Activated CD8-positive, alpha-beta memory T cell treated with anti-CD3 and anti-CD28 coated beads, Interleukin-2, amount 50 U/mL, for 24 hours (primary cell): Measurements from ENCODE around the gene FREY1.
"Not testable (repeated sequence)": the region's sequence is repeated elsewhere in the genome, so short reads cannot be mapped to it uniquely, and the experiment has no call there.

ENCODE experiments used
- DNase-seq: peaks from one replicate; pipeline ENCODE4 v3.0.0-alpha.2; 2020; ENCODE audit errors: extremely low read depth

FREY1 gene

GRCh38 chr11:45913942-45914635, 7.0 kb upstream of the FREY1 start:
- DNase-seq: no peak

- DNase-seq: no peak
Measured at GRCh38 chr11:45913514-45913913, 6.4 kb upstream of the FREY1 start.

- no peak for DNase-seq
Measured at GRCh38 chr11:45910623-45911022, 3.6 kb upstream of the FREY1 start.

- no peak for DNase-seq
Measured at GRCh38 chr11:45909594-45910475, 2.8 kb upstream of the FREY1 start.

GRCh38 chr11:45907911-45908370, 870 bp upstream of the FREY1 start:
- no peak for DNase-seq

GRCh38 chr11:45906096-45906682, 882 bp downstream of the FREY1 start:
- DNase-seq: no peak

GRCh38 chr11:45905576-45905975, 1.5 kb downstream of the FREY1 start:
- DNase-seq: not testable (repeated sequence)

GRCh38 chr11:45905095-45905494, 2.0 kb downstream of the FREY1 start:
- DNase-seq: no peak

- DNase-seq: no peak
Measured at GRCh38 chr11:45904309-45904915, 2.7 kb downstream of the FREY1 start.

GRCh38 chr11:45902452-45903380, 4.4 kb downstream of the FREY1 start:
- no peak for DNase-seq

- no peak for DNase-seq
Measured at GRCh38 chr11:45901626-45902025, 5.4 kb downstream of the FREY1 start.

GRCh38 chr11:45900916-45901617, 6.0 kb downstream of the FREY1 start:
- no peak for DNase-seq

- DNase-seq: not testable (repeated sequence)
Measured at GRCh38 chr11:45900175-45900800, 6.8 kb downstream of the FREY1 start.

- DNase-seq: no peak
Measured at GRCh38 chr11:45899448-45900174, 7.5 kb downstream of the FREY1 start.

- DNase-seq: no peak
Measured at GRCh38 chr11:45899086-45899447, 8.0 kb downstream of the FREY1 start.

GRCh38 chr11:45897556-45897955, 9.5 kb downstream of the FREY1 start:
- DNase-seq: no peak

GRCh38 chr11:45896422-45896984, 10.6 kb downstream of the FREY1 start:
- no peak for DNase-seq

GRCh38 chr11:45895553-45896259, 11.4 kb downstream of the FREY1 start:
- no peak for DNase-seq
